GM19193 (cell line): ENCODE measurements around the gene FXYD7.

ENCODE experiments used
- POLR2A ChIP-seq: IDR thresholded peaks from 4 replicates; pipeline ENCODE4 v1.6.1; 2011; ENCODE audit not compliant: insufficient read depth, insufficient read length; ENCODE audit errors: extremely low read depth

The FXYD7 gene

DNA sequence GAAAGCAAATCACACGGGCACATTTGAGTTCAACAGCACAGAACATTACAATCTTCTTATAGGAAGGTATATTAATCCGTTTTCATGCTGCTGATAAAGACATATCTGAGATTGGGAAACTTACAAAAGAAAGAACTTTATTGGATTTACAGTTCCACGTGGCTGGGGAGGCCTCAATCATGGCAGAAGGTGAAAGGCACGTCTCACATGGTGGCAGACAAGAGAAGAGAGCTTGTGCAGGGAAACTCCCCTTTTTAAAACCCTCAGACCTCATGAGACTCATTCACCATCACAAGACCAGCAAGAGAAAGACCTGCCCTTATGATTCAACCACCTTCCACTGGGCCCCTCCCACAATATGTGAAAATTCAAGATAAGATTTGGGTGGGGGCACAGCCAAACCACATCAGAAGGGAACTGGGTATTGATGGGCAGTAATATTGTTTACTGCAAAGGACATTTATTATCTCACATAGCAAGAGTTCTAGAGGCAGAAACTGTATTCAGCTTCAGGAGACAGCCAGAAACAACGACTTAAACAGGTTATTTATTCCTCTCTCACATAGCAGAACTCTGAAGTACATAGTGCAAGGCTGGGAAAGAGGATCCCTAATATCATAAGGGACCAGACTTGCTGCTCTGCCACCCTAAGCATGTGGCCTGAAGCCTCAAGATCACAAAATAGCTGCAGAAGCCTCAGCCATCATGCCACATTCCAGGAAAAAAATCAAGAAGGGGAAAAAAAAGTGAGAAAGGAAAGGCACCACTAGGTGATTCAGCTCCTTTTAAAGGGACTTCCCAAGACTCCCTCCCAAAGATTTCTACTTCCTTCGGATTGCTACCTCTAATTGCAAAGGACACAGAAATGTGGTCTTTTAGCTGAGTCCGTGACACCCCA, 34.6 kb downstream of the FXYD7 start:
- no peak for TF ChIP-seq POLR2A

DNA sequence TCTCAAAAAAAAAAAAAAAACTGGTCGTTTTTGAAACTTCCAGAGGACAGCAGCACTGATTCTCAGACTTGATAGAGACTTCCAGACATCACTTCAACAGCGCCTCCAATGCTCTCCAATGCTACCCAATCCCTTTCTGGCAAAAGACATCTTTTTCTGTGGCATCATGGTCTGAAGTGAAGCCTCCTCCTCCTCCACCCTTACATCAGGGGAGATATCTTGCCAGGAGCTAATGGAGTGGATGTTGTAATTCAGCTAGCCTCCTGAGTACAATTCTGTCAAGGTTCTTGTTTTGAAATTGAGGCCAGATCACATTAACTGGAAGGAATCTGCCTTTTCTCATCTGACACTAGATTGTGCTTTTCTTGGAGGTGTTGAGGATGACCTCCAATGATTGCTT, 35.6 kb downstream of the FXYD7 start:
- TF ChIP-seq POLR2A, result no peak

DNA sequence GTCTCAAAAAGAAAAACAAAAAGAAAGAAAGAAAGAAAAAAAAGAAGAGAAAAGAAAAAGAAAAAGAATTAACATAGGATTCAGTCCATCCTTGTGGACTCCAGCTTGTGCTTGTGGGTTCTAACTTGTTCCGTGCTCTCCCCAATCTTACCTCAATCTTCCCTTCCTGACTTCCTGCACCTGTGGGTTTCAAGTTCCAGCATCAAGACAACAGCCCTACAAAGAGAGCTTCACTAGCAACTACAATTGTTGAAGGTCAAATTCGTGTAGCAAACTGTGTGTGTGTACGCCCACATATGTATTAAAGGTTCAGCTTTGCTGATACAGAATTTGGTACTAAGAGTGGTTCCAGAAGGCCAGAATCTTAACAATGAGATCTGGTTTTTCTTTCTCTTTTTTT, 36.8 kb downstream of the FXYD7 start:
- TF ChIP-seq POLR2A, result no peak

- TF ChIP-seq POLR2A, result no peak
Measured at GRCh38 chr19:35181387-35181786, 38.3 kb downstream of the FXYD7 start.

- no peak for TF ChIP-seq POLR2A
Measured at GRCh38 chr19:35184267-35184666, 41.2 kb downstream of the FXYD7 start.

GRCh38 chr19:35184884-35185283, 41.8 kb downstream of the FXYD7 start:
- TF ChIP-seq POLR2A, result no peak

GRCh38 chr19:35194012-35194984, 51.2 kb downstream of the FXYD7 start:
- no peak for TF ChIP-seq POLR2A

GRCh38 chr19:35195830-35196229, 52.8 kb downstream of the FXYD7 start:
- TF ChIP-seq POLR2A, result no peak

- TF ChIP-seq POLR2A, result no peak
Measured at GRCh38 chr19:35199481-35199880, 56.4 kb downstream of the FXYD7 start.

DNA sequence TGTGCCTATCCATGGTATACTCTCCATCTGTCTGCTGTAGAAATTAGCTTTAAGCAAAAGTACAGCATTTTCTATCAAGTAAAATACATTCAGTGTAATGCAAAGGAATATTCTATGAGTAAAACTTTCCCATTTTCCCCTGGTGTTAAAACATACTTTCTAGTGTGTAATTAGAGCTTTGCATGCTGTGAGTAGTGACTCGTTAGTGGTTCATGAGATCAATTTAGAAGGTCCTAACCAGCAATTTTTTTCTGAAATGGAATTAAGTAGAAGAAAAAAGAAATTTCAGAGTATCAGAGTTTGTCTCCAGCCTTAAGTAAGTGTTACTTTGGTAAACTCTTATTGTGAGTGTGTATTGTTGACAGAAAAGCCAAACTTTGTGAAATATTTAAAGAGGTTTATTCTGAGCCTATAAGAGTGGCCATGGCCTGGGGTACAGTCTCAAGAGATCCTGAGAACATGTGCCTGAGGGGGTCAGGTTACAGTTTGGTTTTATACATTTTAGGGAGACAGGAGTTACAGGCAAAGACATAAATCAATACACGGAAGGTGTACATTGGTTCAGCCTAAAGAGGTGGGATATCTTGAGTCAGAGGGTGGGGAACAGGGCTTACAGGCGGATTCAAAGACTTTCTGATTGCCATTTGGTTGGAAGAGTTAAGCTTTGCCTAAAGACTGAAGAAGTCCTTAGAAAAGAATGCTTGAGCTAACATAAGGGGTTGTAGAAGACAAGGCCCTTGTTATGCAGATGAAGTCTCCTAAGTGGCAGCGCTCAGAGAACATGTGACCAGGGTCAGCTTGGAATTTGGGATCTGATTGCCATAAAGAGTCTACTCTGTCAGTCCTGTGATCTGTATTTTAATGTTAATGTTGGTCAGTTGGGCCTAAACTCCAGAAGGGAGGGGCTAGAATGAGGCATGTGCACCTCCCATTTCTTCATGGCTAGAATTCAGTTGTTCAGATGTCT, 60.0 kb downstream of the FXYD7 start:
- TF ChIP-seq POLR2A, result no peak
